Tibial artery (tissue), 4 donors: ENCODE measurements around the gene THRB.

Experiments
- DNase-seq, 2 donors: peaks; one replicate each; pipeline ENCODE4 v3.0.0-alpha.2; 2019
- H3K27ac ChIP-seq, 2 donors: fragments of 200-600 bp; sonication (generic) in 1 of 2; 1 replicate in 1 of 2; 2 replicates in 1 of 2; pipeline ENCODE4 v1.5.1; 2018 to 2019; ENCODE audit warnings: mild to moderate bottlenecking in 1 of 2
- H3K27me3 ChIP-seq, 2 donors: fragments of 200-600 bp; sonication (generic) in 1 of 2; one replicate each; pipeline versions ENCODE4 v1.5.1 to v1.6.0; 2016 to 2019
- H3K36me3 ChIP-seq, 3 donors: fragments of 200-600 bp; sonication (generic) in 2 of 3; one replicate each; pipeline ENCODE4 v1.5.1; 2016 to 2019; ENCODE audit warnings: mild to moderate bottlenecking in 2 of 3
- H3K4me1 ChIP-seq, 4 donors: fragments of 200-600 bp; sonication (generic) in 2 of 4; 1 replicate in 3 of 4; 2 replicates in 1 of 4; pipeline ENCODE4 v1.5.1; 2016 to 2019
- H3K4me3 ChIP-seq, 2 donors: fragments of 200-600 bp; sonication (generic) in 1 of 2; 1 replicate in 1 of 2; 2 replicates in 1 of 2; pipeline ENCODE4 v1.5.1; 2018 to 2019; ENCODE audit warnings: mild to moderate bottlenecking in 2 of 2
- H3K9me3 ChIP-seq, 3 donors: fragments of 200-600 bp; sonication (generic) in 1 of 3; one replicate each; pipeline ENCODE4 v1.5.1; 2016 to 2019
- CTCF ChIP-seq, 2 experiments: fragments of 200-600 bp in 1 of 2; fragments of 450-650 bp in 1 of 2; IDR thresholded peaks; one replicate each; pipeline ENCODE4 v1.5.1; 2017 to 2019; ENCODE audit warnings: antibody characterized with exemption in 2 of 2, mild to moderate bottlenecking in 1 of 2, moderate library complexity in 1 of 2
- intact Hi-C: fragments of 100-400 bp; cut with DNase I; formaldehyde crosslinking; loops from one replicate; pipeline ENCODE4 v1.15.0; 2023; ENCODE audit warnings: low total_unique reads

Gene THRB

GRCh38 chr3:24439021-24439420 is 55.6 kb downstream of the THRB start:
- Histone ChIP-seq H3K4me3 (no peak overlapping the region), H3K27ac (no peak overlapping the region), H3K4me1 (peaks cover 0 to 35% (median 3%) of the 10 kb centered on the region in 4 donors), H3K9me3 (no peaks in the 10 kb centered on the region), H3K27me3 (no peaks in the 10 kb centered on the region), H3K36me3 (no peaks in the 10 kb centered on the region)
- intact Hi-C loops, result no loop called here
- TF ChIP-seq CTCF (IDR thresholded peaks at IDR 0.05), result no peak
- DNase-seq, result no peak

- no peak for DNase-seq
- H3K27me3 ChIP-seq, result no peaks in the 10 kb centered on the region
- no peak overlapping the region for H3K4me3 ChIP-seq
- no peaks in the 10 kb centered on the region for H3K36me3 ChIP-seq
- peaks cover 0 to 36% (median 3%) of the 10 kb centered on the region in 4 donors for H3K4me1 ChIP-seq
- no peak for TF ChIP-seq CTCF (IDR thresholded peaks at IDR 0.05)
- intact Hi-C loops, result no loop called here
- H3K9me3 ChIP-seq, result no peaks in the 10 kb centered on the region
- no peak overlapping the region for H3K27ac ChIP-seq
Measured at GRCh38 chr3:24437326-24437725, 57.3 kb downstream of the THRB start.

- intact Hi-C loops, result no loop called here
- Histone ChIP-seq H3K27ac (no peak overlapping the region), H3K9me3 (no peaks in the 10 kb centered on the region), H3K27me3 (no peaks in the 10 kb centered on the region), H3K4me1 (peaks cover 0 to 36% (median 3%) of the 10 kb centered on the region in 4 donors), H3K4me3 (no peak overlapping the region), H3K36me3 (no peaks in the 10 kb centered on the region)
- TF ChIP-seq CTCF (IDR thresholded peaks at IDR 0.05), result no peak
- no peak for DNase-seq
Measured at GRCh38 chr3:24435584-24435983, 59.1 kb downstream of the THRB start.

- intact Hi-C loops, result no loop called here
- Histone ChIP-seq H3K27me3 (no peaks in the 10 kb centered on the region), H3K4me1 (peaks cover 0 to 36% (median 3%) of the 10 kb centered on the region in 4 donors), H3K27ac (no peak overlapping the region), H3K9me3 (no peaks in the 10 kb centered on the region), H3K4me3 (no peak overlapping the region), H3K36me3 (no peaks in the 10 kb centered on the region)
- DNase-seq, result no peak
- no peak for TF ChIP-seq CTCF (IDR thresholded peaks at IDR 0.05)
Measured at GRCh38 chr3:24434651-24435050, 60.0 kb downstream of the THRB start.

- Histone ChIP-seq H3K27ac (no peak overlapping the region), H3K9me3 (no peaks in the 10 kb centered on the region), H3K4me1 (peaks cover 0 to 36% (median 2%) of the 10 kb centered on the region in 4 donors), H3K36me3 (no peaks in the 10 kb centered on the region), H3K4me3 (no peak overlapping the region), H3K27me3 (no peaks in the 10 kb centered on the region)
- no peak for TF ChIP-seq CTCF (IDR thresholded peaks at IDR 0.05)
- DNase-seq, result no peak
- intact Hi-C loops, result no loop called here
Measured at GRCh38 chr3:24433838-24434591, 60.6 kb downstream of the THRB start.
